Hepatocyte (in vitro differentiated cells): Measurements from ENCODE around the gene HNRNPR. TPM values are rescaled to one million over a fixed set of nuclear protein-coding genes. Genes with fewer than 3 reads are reported as not detected.

Experiments used
- DNase-seq: peaks from one replicate; pipeline ENCODE4 v3.0.0-alpha.2; 2016; ENCODE audit warnings: low spot score
- H2AFZ ChIP-seq: fragments of 200-600 bp; sonication (generic); 2 replicates; pipeline ENCODE4 v1.6.0; 2016; ENCODE audit warnings: antibody characterized with exemption, mild to moderate bottlenecking
- H3K27ac ChIP-seq: fragments of 200-600 bp; sonication (generic); 2 replicates; pipeline ENCODE4 v1.5.1; 2016; ENCODE audit warnings: mild to moderate bottlenecking
- H3K27me3 ChIP-seq: fragments of 200-600 bp; sonication (generic); 2 replicates; pipeline ENCODE4 v1.6.1; 2016
- H3K36me3 ChIP-seq: fragments of 200-600 bp; sonication (generic); replicated peaks from 2 replicates; pipeline ENCODE4 v1.5.1; 2016; ENCODE audit warnings: low read depth; ENCODE audit not compliant: insufficient read depth
- H3K4me1 ChIP-seq: fragments of 200-600 bp; sonication (generic); 2 replicates; pipeline ENCODE4 v1.5.1; 2016; ENCODE audit warnings: mild to moderate bottlenecking, moderate library complexity; ENCODE audit not compliant: insufficient read depth
- H3K4me2 ChIP-seq: fragments of 200-600 bp; sonication (generic); 2 replicates; pipeline ENCODE4 v1.6.0; 2016
- H3K4me3 ChIP-seq: fragments of 200-600 bp; sonication (generic); 2 replicates; pipeline ENCODE4 v1.5.1; 2016; ENCODE audit warnings: mild to moderate bottlenecking
- H3K79me2 ChIP-seq: fragments of 200-600 bp; sonication (generic); 2 replicates; pipeline ENCODE4 v1.6.0; 2017; ENCODE audit warnings: mild to moderate bottlenecking
- H3K9me2 ChIP-seq: fragments of 200-600 bp; sonication (generic); replicated peaks from 2 replicates; pipeline ENCODE4 v1.6.0; 2017; ENCODE audit warnings: mild to moderate bottlenecking; ENCODE audit not compliant: insufficient read depth
- H3K9me3 ChIP-seq: fragments of 200-600 bp; sonication (generic); 2 replicates; pipeline ENCODE4 v1.5.1; 2016; ENCODE audit warnings: low read depth, mild to moderate bottlenecking
- H4K20me1 ChIP-seq: fragments of 200-600 bp; sonication (generic); 2 replicates; pipeline ENCODE4 v1.6.0; 2016; ENCODE audit warnings: mild to moderate bottlenecking; ENCODE audit not compliant: insufficient read depth, poor library complexity, severe bottlenecking
- EZH2 ChIP-seq: fragments of 200-600 bp; sonication (generic); IDR thresholded peaks from 2 replicates; pipeline ENCODE4 v1.6.1; 2016; ENCODE audit warnings: antibody characterized with exemption, mild to moderate bottlenecking, borderline replicate concordance
- EZH2phosphoT487 ChIP-seq: fragments of 200-600 bp; sonication (generic); IDR thresholded peaks from one replicate; pipeline ENCODE4 v1.6.1; 2018; ENCODE audit warnings: antibody characterized with exemption, mild to moderate bottlenecking, low read depth, moderate library complexity; ENCODE audit not compliant: unreplicated experiment, severe bottlenecking
- WGBS: methylation state at CpG from one replicate; pipeline ENCODE4 v1.1.6; 2016; ENCODE audit warnings: low lambda C conversion rate; ENCODE audit errors: missing lambda C conversion rate; 5-methylcytosine and 5-hydroxymethylcytosine counted together
- polyA plus RNA-seq: library from polyadenylated mRNA; unstranded; fragments of >200 nt; fragmentation: Nextera tagmentation; extraction: Ambion mirVana; gene quantifications from 2 replicates; pipeline ENCODE4 v1.2.1, GENCODE V29; 2016
- total RNA-seq: library from RNA; depleted of rRNA; stranded (reverse); fragments of >200 nt; gene quantifications from 2 replicates; pipeline ENCODE4 v1.2.3, GENCODE V29; 2014
- TF ChIP-seq, protein P1 (sequence below): fragments of 200-600 bp; sonication (generic); IDR thresholded peaks from 2 replicates; pipeline ENCODE4 v1.5.1; 2016; ENCODE audit warnings: antibody characterized with exemption, mild to moderate bottlenecking; ENCODE audit not compliant: poor library complexity

The HNRNPR gene
- total and polyA plus RNA-seq, 2 experiments from 2014 or later = 106 to 112 TPM

- WGBS = 80% methylated on average over 2 of the region's 2 CpGs
Observed at GRCh38 chr1:23303524-23303923, 40.6 kb downstream of the HNRNPR start.

DNA sequence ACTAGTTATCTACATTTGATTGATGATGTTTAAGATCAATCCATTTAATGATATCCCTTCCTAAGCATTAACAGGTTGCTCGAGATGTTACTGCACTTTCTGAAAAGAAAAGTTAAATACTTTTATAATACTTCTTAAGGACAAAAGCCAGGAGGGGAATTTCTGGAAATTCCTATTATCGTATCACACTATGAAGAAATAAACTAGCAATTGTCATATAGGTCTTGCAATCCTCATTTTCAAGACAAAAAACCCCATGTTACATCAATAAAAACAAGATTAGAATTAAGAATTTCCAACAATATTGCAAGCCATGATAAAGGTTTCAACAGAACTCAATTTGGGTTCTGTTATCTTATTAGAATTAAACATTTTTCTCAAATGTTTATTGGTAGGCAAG lies 47.2 kb downstream of the HNRNPR start:
- H3K4me1 ChIP-seq = no peaks in the 10 kb centered on the region
- H3K9me3 ChIP-seq = no peaks in the 10 kb centered on the region
- no peaks in the 10 kb centered on the region for H3K27me3 ChIP-seq
- no peak overlapping the region for H3K4me3 ChIP-seq
- H3K9me2 ChIP-seq = no peaks in the 10 kb centered on the region
- DNase-seq = no peak
- no peaks in the 10 kb centered on the region for H3K36me3 ChIP-seq
- TF ChIP-seq EZH2 (no peak), EZH2phosphoT487 (no peak)
- TF ChIP-seq, protein P1, sequence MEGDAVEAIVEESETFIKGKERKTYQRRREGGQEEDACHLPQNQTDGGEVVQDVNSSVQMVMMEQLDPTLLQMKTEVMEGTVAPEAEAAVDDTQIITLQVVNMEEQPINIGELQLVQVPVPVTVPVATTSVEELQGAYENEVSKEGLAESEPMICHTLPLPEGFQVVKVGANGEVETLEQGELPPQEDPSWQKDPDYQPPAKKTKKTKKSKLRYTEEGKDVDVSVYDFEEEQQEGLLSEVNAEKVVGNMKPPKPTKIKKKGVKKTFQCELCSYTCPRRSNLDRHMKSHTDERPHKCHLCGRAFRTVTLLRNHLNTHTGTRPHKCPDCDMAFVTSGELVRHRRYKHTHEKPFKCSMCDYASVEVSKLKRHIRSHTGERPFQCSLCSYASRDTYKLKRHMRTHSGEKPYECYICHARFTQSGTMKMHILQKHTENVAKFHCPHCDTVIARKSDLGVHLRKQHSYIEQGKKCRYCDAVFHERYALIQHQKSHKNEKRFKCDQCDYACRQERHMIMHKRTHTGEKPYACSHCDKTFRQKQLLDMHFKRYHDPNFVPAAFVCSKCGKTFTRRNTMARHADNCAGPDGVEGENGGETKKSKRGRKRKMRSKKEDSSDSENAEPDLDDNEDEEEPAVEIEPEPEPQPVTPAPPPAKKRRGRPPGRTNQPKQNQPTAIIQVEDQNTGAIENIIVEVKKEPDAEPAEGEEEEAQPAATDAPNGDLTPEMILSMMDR = no peak
- WGBS = 94% methylated on average over 2 of the region's 2 CpGs
- H4K20me1 ChIP-seq = no peaks in the 10 kb centered on the region
- no peak overlapping the region for H2AFZ ChIP-seq
- no peaks in the 10 kb centered on the region for H3K79me2 ChIP-seq
- no peak overlapping the region for H3K27ac ChIP-seq
- H3K4me2 ChIP-seq = no peak overlapping the region

More at GRCh38 chr1:23303524-23303923, 40.6 kb downstream of the HNRNPR start:
- H3K9me3 ChIP-seq = no peaks in the 10 kb centered on the region
- no peak overlapping the region for H3K4me3 ChIP-seq
- H3K79me2 ChIP-seq = peaks cover 20% of the 10 kb centered on the region
- H3K27me3 ChIP-seq = no peaks in the 10 kb centered on the region
- peak overlapping the region; percentile 17 for H3K27ac ChIP-seq
- H3K36me3 ChIP-seq = no peaks in the 10 kb centered on the region
- no peak overlapping the region for H2AFZ ChIP-seq
- no peak for DNase-seq
- H4K20me1 ChIP-seq = no peaks in the 10 kb centered on the region
- H3K4me1 ChIP-seq = no peaks in the 10 kb centered on the region
- TF ChIP-seq, protein P1 = no peak
- TF ChIP-seq EZH2 (no peak), EZH2phosphoT487 (no peak)
- no peak overlapping the region for H3K4me2 ChIP-seq
- H3K9me2 ChIP-seq = no peaks in the 10 kb centered on the region

DNA sequence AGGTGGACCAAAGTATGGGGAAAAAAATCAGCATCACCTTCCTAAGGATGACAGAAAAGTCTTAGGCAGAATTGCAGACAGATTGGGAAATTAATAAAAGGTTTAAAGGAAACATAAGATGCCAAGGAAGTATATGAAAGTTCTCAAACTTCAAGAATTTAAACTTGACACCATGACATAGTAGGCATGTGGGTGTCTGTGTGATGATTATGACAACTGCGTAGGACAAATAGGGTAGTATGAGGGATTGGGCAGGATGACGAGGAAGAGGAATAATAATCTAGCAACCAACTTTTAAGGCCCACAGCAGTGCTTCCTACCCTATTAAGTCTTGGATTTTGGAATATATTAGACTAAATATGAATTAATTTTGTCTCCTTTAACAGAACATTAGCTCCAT lies 52.4 kb downstream of the HNRNPR start:
- no peaks in the 10 kb centered on the region for H3K27me3 ChIP-seq
- no peaks in the 10 kb centered on the region for H4K20me1 ChIP-seq
- 95% methylated on average over 2 of the region's 2 CpGs for WGBS
- no peak overlapping the region for H3K4me2 ChIP-seq
- H3K36me3 ChIP-seq = no peaks in the 10 kb centered on the region
- no peaks in the 10 kb centered on the region for H3K9me2 ChIP-seq
- no peak overlapping the region for H3K4me3 ChIP-seq
- H3K4me1 ChIP-seq = no peaks in the 10 kb centered on the region
- TF ChIP-seq, protein P1 = no peak
- TF ChIP-seq EZH2 (no peak), EZH2phosphoT487 (no peak)
- H2AFZ ChIP-seq = no peak overlapping the region
- DNase-seq = no peak
- H3K79me2 ChIP-seq = no peaks in the 10 kb centered on the region
- H3K9me3 ChIP-seq = no peaks in the 10 kb centered on the region
- H3K27ac ChIP-seq = no peak overlapping the region
